Measurements from ENCODE around the gene SETD1A.

The SETD1A gene

DNA sequence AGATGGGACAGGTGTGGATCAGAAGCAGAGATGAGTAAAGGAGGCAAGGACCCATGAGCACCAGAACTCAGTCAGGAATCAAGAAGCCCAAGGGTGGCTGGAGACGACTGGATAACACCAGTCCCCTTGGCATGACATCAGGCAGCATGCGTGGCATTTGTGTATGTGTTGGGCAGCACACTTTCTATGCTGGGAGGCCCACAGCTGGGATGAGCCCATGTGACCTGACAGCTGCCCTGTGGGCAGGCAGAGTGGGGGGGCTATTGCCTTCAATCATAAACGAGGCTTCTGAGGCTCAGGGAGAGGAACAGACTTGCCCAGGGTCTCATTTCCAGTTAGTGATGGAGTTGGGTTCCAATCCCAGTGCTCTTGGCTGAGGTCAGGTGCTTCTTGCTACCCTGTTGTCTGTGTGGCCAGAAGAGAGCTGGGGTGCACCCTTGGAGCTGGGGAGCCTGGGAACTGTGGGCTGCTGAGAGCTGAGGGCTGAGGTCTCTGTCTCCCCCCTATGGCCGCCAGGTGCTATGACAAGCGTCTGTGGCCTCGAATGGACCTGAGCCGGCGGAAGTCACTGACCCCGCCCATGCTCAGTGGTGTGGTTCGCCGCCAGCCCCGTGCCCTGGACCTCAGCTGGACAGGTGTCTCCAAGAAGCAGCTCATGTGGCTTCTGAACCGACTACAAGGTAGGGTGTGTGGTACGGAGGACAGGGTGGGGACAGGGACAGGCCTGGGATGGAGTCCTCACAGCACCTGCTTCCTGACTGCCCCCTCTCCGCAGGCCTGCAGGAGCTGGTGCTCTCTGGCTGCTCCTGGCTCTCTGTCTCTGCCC, 15.7 kb upstream of the SETD1A start:
- peak; percentile 85 to 91 for DNase-seq
- TF ChIP-seq GATA1 (IDR thresholded peaks at IDR 0.05; ENCODE audit: low read depth, low read length) (no peak), POLR2A (IDR thresholded peaks at IDR 0.05; ENCODE audit: low read length) (no peak)

DNA sequence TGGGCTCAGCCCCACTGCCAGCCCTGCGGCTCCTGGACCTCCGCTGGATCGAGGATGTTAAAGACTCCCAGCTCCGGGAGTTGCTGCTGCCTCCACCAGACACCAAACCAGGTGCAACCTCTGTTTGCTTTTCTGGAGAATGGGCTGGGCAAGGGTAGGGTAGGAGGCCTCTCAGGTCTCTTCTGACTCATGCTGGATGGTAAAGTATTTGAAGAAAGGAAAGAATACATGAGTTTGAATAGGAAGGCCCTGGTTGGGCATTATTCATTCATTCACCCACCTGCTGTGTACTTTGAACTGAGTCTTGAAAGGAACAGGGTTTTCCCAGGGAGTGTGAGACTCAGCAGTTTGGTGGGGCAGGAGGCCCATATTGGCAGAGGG, 15.1 kb upstream of the SETD1A start:
- TF ChIP-seq GATA1 (IDR thresholded peaks at IDR 0.05; ENCODE audit: low read depth, low read length) (no peak), POLR2A (IDR thresholded peaks at IDR 0.05; ENCODE audit: low read length) (no peak)
- DNase-seq = no peak

DNA sequence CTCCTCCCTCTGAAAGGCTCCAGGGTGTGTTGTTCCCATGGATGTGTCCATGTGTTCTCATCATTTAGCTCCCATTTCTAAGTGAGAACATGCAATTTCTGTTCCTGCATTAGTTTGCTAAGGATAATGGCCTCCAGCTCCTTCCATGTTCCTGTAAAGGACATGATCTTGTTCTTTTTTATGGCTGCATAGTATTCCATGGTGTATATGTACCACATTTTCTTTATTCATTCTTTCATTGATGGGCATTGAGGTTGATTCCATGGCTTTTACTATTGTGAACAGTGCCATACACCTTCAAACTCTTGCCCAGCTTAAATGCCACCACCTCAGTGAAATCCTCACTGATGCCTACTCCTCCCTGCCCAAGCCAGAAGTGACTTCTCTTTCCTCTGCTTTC, 13.2 kb upstream of the SETD1A start:
- TF ChIP-seq POLR2A (IDR thresholded peaks at IDR 0.05; ENCODE audit: low read length) = no peak
- TF ChIP-seq GATA1 (IDR thresholded peaks at IDR 0.05; ENCODE audit: low read depth, low read length) = no peak

DNA sequence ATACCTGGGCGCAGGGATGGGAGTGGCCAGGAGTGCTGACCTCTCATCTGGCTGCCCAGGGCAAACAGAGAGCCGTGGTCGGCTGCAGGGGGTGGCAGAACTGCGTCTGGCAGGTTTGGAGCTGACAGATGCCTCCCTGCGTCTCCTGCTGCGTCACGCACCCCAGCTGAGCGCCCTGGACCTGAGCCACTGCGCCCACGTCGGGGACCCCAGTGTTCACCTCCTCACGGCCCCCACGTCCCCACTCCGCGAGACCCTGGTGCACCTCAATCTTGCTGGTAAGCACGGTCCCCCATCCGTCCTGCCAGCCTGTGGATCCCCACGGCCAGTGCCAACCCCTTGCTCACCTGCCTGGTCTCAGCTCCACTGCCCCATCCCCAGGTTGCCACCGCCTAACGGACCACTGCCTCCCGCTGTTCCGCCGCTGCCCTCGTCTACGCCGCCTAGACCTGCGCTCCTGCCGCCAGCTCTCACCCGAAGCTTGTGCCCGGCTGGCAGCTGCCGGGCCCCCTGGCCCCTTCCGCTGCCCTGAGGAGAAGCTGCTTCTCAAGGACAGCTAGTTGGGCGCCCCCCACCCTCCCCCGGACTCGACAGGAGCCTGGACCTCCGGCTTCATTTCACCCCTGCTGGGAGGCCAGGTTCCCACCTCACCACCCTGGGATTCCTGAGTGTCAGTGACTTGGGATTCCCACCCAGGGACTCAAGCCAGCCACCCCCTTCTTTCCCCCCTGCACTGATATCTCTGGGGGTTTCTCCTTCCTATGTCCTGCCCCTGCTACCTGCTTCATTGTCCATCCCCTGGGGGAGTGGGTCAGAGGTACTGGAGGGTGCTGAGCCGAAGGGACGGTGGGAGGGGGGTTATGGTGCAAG, 10.6 kb upstream of the SETD1A start:
- TF ChIP-seq POLR2A (IDR thresholded peaks at IDR 0.05; ENCODE audit: low read length) = no peak
- TF ChIP-seq GATA1 (IDR thresholded peaks at IDR 0.05; ENCODE audit: low read depth, low read length) = no peak
- no peak for DNase-seq

More for the DNA sequence above, 13.2 kb upstream of the SETD1A start:
- no peak for DNase-seq

DNA sequence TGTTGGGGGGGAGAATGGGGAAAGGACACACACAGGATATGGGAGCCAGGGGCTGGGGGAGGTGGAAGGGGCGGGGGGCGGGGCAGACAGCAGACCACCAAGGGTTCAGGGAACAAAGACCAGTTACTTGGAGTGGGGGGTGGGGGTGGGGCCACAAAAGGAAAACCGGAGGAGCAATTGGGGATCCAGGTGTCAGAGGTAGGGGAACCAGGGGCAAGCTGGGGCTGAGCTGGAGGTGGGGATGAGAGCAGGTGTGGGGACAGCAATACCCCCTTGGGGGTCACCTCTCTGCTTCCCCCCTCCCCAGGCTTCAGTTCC, 10.1 kb upstream of the SETD1A start:
- TF ChIP-seq POLR2A (IDR thresholded peaks at IDR 0.05; ENCODE audit: low read length) (no peak), GATA1 (IDR thresholded peaks at IDR 0.05; ENCODE audit: low read depth, low read length) (no peak)
- no peak for DNase-seq

DNA sequence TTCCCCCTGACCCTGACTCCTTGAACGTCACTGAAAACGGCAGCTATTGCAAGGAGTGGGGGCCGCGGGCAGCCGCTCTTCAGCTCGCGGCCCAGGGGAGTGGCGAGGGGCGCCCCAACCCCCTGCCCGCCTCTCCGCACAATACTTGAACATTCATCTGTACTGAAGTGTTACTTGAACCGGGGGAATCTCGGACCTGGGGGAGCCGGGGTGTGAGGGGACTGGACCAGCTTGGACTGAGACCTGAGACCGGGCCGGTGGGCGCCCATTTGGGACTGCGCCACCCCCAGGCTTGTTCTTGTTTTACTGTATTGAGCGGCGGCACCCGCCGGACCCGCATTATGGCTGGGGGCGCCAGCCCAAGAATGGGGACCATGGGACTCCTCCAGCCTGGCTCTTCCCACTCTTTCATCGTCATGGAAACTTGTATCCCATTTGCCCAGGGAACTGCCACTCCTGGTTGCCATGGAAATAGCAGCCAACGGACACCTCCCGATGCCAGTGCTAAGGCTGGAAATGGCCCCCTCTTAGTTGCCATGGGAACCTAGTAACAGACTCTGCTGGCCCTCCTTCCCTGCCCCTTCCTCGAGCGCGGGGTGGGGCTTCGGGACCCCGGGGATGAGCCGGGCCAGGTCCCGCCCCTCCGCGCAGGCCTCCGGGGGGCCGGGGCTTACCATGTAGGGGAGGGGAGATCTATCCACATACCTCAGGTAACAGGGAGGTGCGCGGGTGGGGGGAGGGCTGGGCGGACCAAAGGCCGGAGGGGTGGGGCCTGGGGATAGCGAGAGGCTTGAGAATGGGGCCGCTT, 9.5 kb upstream of the SETD1A start:
- TF ChIP-seq POLR2A (IDR thresholded peaks at IDR 0.05; ENCODE audit: low read length) = no peak
- no peak for TF ChIP-seq GATA1 (IDR thresholded peaks at IDR 0.05; ENCODE audit: low read depth, low read length)
- peak; percentile 63 to 73 for DNase-seq

DNA sequence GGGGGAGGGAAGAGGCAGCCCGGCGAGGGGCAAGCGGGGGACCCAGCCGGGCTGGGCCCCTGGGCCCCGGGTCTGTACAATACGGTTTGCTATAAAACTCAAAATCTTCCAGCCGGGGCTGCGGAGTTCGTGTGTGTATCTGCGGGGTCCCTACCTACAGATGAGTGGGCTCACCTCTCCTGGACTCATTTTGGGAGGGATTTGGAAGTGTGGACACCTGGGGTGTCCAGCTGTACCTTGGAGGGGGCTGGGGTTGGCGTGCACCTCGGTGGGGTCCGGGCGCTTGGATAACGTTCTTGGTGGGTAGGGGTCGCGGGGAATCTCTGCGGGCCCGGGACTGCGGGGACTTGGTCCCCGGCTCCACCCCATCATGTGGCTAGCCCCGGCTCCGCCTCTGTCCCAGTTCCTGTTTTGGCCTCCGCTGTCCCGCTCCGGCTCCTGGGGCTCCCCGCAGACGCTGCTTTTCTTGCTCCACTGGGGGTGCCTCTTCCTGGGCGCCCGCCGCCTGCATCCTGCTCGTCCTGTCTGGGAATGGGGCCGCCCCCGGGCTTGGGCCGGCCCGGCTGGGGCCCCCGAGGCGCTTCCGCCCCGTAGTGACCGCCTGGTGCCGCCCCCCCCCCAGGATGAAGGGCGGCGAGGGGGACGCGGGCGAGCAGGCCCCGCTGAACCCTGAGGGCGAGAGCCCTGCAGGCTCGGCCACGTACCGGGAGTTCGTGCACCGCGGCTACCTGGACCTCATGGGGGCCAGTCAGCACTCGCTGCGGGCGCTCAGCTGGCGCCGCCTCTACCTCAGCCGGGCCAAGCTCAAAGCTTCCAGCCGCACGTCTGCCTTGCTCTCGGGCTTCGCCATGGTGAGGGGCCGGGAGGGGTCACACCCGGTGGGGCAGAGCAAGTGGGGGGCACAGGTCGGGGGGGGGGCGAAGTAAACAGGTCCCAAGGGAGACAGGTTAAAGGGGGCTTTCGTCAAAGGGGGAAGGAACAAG, 8.6 kb upstream of the SETD1A start, which contains the start of gene ORAI3:
Gene ORAI3, plus strand, starts transcription at position 402 of the 983 bp plus-strand sequence. Its CDS starts 222 bp downstream, at position 624.
- TF ChIP-seq GATA1 (IDR thresholded peaks at IDR 0.05; ENCODE audit: low read depth, low read length) = no peak
- peak; percentile 52 for TF ChIP-seq POLR2A (IDR thresholded peaks at IDR 0.05; ENCODE audit: low read length)
- DNase-seq = peak in 1 of 2 experiments; percentile 70

DNA sequence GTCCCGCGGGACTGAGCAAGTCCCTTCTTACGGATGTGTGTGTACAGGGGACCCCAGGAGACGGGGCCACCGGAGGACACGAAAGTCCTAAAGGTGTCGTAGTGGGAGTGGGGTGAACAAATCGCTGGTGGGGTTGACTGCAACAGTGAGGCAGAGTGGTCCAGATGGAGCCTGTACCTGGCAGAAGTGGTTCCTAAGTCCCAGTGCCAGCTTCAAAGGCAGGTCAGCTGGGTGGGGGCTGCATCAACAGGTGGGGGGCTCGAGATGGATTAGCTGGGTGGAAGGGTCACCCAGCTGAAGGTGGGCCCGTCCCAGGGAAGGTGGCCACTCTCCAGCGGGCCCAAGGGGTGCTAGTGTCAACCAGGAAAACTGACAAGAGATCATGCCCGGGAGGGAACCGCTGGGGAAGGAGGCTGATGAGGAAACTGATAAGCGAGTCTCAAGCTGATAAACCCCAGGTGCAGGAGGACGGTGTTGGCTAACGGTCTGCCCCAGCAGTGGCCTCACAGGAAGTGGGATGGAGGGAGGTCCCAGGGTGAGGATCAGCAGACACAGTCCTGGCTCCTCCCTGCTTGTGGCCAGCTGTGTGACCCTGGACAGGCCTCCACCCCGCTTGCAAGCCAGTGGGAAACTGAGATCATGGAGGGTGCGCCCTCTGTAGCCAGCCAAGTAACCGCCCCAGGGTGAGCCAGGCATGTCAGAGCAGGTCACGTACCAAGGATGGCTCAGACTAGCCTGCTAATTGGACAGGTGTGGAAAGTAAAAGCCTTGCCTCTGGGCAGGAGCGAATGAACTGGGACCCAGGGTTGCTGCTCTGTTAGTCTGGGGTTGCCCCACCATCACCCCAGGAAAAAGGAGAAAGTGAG, 7.7 kb upstream of the SETD1A start:
- DNase-seq = peak; percentile 92 to 93
- TF ChIP-seq GATA1 (IDR thresholded peaks at IDR 0.05; ENCODE audit: low read depth, low read length) = no peak
- peak; percentile 99 for TF ChIP-seq POLR2A (IDR thresholded peaks at IDR 0.05; ENCODE audit: low read length)

DNA sequence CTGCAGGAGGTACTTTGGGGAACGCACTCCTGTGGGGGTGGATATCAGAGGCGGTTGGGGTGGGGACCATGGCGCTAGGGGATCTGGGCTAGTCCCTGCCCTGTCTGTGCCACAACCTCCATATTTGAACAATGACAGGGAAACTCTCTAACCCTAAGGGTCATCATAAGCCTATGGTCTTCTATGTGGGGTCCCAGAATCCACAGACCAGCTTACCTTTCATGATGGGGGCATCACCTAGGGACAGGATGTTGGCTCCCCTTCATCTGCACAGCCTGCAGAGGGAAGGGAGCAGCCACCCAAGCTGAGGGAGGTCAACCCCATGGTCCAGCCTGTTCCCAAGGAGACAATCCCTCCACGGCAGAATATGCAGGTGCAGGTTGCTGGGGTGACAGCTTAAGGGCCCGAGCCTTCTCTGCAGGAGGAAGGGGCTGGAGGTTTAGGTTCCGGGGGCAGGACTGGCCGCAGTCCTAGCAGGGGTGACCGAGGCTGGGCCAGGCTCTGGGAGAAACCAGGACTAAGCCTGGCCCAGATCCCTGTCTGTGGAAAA, 7.0 kb upstream of the SETD1A start:
- DNase-seq = no peak
- no peak for TF ChIP-seq POLR2A (IDR thresholded peaks at IDR 0.05; ENCODE audit: low read length)
- no peak for TF ChIP-seq GATA1 (IDR thresholded peaks at IDR 0.05; ENCODE audit: low read depth, low read length)

DNA sequence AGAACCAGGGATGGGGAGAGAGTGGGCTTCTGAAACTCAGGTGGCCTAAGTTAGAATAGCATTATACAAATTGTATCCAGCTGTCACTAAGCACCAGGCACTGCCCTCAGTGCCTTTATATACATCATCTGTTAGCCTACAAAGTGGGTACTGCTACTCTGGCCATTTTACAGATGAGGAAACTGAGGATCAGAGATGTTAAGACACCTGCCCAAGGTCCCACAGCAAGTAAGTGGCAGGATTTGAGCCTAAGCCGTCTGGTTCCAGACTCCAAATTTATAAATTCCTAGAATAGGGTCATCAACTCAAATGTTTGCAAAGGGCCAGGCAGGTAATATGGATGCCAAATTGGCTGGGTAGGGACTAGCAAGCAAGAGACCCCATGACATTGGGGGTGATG, 6.4 kb upstream of the SETD1A start:
- TF ChIP-seq POLR2A (IDR thresholded peaks at IDR 0.05; ENCODE audit: low read length) = no peak
- no peak for DNase-seq

DNA sequence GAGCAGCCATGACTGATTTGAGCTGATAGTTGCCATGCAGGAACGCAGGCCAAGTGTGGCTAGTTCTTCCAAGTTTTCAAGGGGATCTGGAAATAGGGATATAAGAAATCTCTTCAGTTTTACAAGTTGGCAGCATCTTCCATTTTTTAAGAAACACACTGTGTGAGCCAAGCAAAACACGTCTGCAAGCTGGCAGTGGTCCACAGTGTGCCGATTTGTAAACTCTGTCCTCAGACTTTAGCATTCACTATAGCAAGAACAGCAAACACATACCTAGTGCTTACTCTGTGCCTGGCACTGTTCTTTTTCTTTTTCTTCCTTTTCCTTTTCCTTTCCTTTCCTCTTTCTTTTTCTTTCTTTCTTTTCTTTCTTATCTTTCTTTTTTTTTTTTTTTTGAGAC, 5.8 kb upstream of the SETD1A start:
- TF ChIP-seq GATA1 (IDR thresholded peaks at IDR 0.05; ENCODE audit: low read depth, low read length) (no peak), POLR2A (IDR thresholded peaks at IDR 0.05; ENCODE audit: low read length) (no peak)

DNA sequence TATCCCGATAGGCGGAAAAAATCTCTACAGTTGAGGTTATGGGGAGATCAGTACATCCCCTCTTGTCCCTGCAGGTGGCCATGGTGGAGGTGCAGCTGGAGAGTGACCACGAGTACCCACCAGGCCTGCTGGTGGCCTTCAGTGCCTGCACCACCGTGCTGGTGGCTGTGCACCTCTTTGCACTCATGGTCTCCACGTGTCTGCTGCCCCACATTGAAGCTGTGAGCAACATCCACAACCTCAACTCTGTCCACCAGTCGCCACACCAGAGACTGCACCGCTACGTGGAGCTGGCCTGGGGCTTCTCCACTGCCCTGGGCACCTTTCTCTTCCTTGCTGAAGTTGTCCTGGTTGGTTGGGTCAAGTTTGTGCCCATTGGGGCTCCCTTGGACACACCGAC, 4.4 kb upstream of the SETD1A start:
- no peak for DNase-seq
- TF ChIP-seq GATA1 (IDR thresholded peaks at IDR 0.05; ENCODE audit: low read depth, low read length) (no peak), POLR2A (IDR thresholded peaks at IDR 0.05; ENCODE audit: low read length) (no peak)

More for the DNA sequence above, 5.8 kb upstream of the SETD1A start:
- no peak for DNase-seq
